Measurements from ENCODE around the gene CAMKMT. TPM values are rescaled to one million over a fixed set of nuclear protein-coding genes. Genes with fewer than 3 reads are reported as not detected.

CAMKMT gene
- 17.2 TPM for polyA plus RNA-seq (2013, experiment 1 of 2)
- 17.2 TPM for polyA plus RNA-seq (2013, experiment 2 of 2)

- peak; percentile 98 for DNase-seq (ENCODE audit: low spot score)
- Histone ChIP-seq H3K9me3 (replicated peaks in 1 of 2; ENCODE audit: control insufficient read depth in 2 of 2, insufficient read depth in 1 of 2, low read depth in 1 of 2, low read length in 2 of 2) (no peaks in the 10 kb centered on the region), H3K4me1 (ENCODE audit: control insufficient read depth in 2 of 2, insufficient read depth in 1 of 2, low read depth in 1 of 2, low read length in 2 of 2) (peaks cover 0 to 5% of the 10 kb centered on the region in 2 donors), H3K4me2 (ENCODE audit: insufficient read depth, low read length, poor library complexity, severe bottlenecking) (peak within 1 kb of the TSS; percentile 84), H2AFZ (ENCODE audit: low read length) (peak within 1 kb of the TSS; percentile 93), H3K79me1 (ENCODE audit: low read depth, low read length) (no peaks in the 10 kb centered on the region), H3K27ac (replicated peaks; ENCODE audit: low read length) (peak within 1 kb of the TSS; percentile 78), H3K4ac (ENCODE audit: low read length) (no peak within 1 kb of the TSS), H3K14ac (ENCODE audit: low read length) (no peak within 1 kb of the TSS), H2BK12ac (ENCODE audit: low read length) (no peak within 1 kb of the TSS), H4K91ac (ENCODE audit: low read depth, low read length, poor library complexity) (no peak within 1 kb of the TSS), H3K27me3 (ENCODE audit: control insufficient read depth in 3 of 3, insufficient read depth in 3 of 3, low read depth in 1 of 3, low read length in 3 of 3) (no peaks in the 10 kb centered on the region), H3K4me3 (ENCODE audit: low read length in 2 of 2) (peak within 1 kb of the TSS; percentile 83 to 91), H3K18ac (ENCODE audit: low read length) (peak within 1 kb of the TSS; percentile 96), H3K9ac (ENCODE audit: low read depth, low read length, poor library complexity) (peak within 1 kb of the TSS; percentile 83), H2BK5ac (ENCODE audit: low read length) (peak within 1 kb of the TSS; percentile 96), H2BK15ac (ENCODE audit: low read length) (no peak within 1 kb of the TSS), H4K8ac (ENCODE audit: low read depth, low read length) (no peak within 1 kb of the TSS), H3K23ac (ENCODE audit: low read depth, low read length, poor library complexity) (peak within 1 kb of the TSS; percentile 92), H2AK5ac (ENCODE audit: low read depth, low read length) (no peak within 1 kb of the TSS), H3K36me3 (replicated peaks in 1 of 2; ENCODE audit: control insufficient read depth in 2 of 2, insufficient read depth in 2 of 2, low read length in 2 of 2) (peaks cover 0 to 24% of the 10 kb centered on the region in 2 donors), H2BK120ac (ENCODE audit: low read depth, low read length) (peak within 1 kb of the TSS; percentile 87)
- WGBS, 2 donors (ENCODE audit: extremely low coverage in 2 of 2, insufficient read length in 2 of 2, insufficient replicate concordance in 1 of 2), result no CpG with 5 or more reads among the region's 57 CpGs
Measured at GRCh38 chr2:44361330-44362206, at the start of gene CAMKMT, which contains the start of gene PREPL. Gene CAMKMT (plus strand): TSS chr2:44361947. Gene PREPL (minus strand): TSS chr2:44361494. CDS start chr2:44346342, 15,152 bp downstream.

GRCh38 chr2:44314362-44314761 lies 47.4 kb upstream of the CAMKMT start:
- no peaks in the 10 kb centered on the region for H3K79me1 ChIP-seq (ENCODE audit: low read depth, low read length)
- no peak overlapping the region for H3K9ac ChIP-seq (ENCODE audit: low read depth, low read length, poor library complexity)
- H3K14ac ChIP-seq (ENCODE audit: low read length), result no peak overlapping the region
- H3K4me1 ChIP-seq (ENCODE audit: control insufficient read depth in 2 of 2, insufficient read depth in 1 of 2, low read depth in 1 of 2, low read length in 2 of 2), result peaks cover 0 to 2% of the 10 kb centered on the region in 2 donors
- no peak overlapping the region for H3K23ac ChIP-seq (ENCODE audit: low read depth, low read length, poor library complexity)
- H4K8ac ChIP-seq (ENCODE audit: low read depth, low read length), result no peak overlapping the region
- no peak overlapping the region for H2BK12ac ChIP-seq (ENCODE audit: low read length)
- no peak overlapping the region for H4K91ac ChIP-seq (ENCODE audit: low read depth, low read length, poor library complexity)
- no peak overlapping the region for H3K27ac ChIP-seq (replicated peaks; ENCODE audit: low read length)
- no peak for DNase-seq (ENCODE audit: low spot score)
- no peaks in the 10 kb centered on the region for H3K27me3 ChIP-seq (ENCODE audit: control insufficient read depth in 3 of 3, insufficient read depth in 3 of 3, low read depth in 1 of 3, low read length in 3 of 3)
- no peak overlapping the region for H3K4me2 ChIP-seq (ENCODE audit: insufficient read depth, low read length, poor library complexity, severe bottlenecking)
- no peak overlapping the region for H3K4ac ChIP-seq (ENCODE audit: low read length)
- H2AFZ ChIP-seq (ENCODE audit: low read length), result no peak overlapping the region
- H2BK120ac ChIP-seq (ENCODE audit: low read depth, low read length), result no peak overlapping the region
- no peak overlapping the region for H2BK15ac ChIP-seq (ENCODE audit: low read length)
- H3K9me3 ChIP-seq (replicated peaks in 1 of 2; ENCODE audit: control insufficient read depth in 2 of 2, insufficient read depth in 1 of 2, low read depth in 1 of 2, low read length in 2 of 2), result peaks cover 7 to 27% of the 10 kb centered on the region in 2 donors
- H3K36me3 ChIP-seq (replicated peaks in 1 of 2; ENCODE audit: control insufficient read depth in 2 of 2, insufficient read depth in 2 of 2, low read length in 2 of 2), result peaks cover 8 to 91% of the 10 kb centered on the region in 2 donors
- no peak overlapping the region for H2BK5ac ChIP-seq (ENCODE audit: low read length)
- no peak overlapping the region for H2AK5ac ChIP-seq (ENCODE audit: low read depth, low read length)
- H3K18ac ChIP-seq (ENCODE audit: low read length), result no peak overlapping the region
- H3K4me3 ChIP-seq (ENCODE audit: low read length in 2 of 2), result no peak overlapping the region

- Histone ChIP-seq H2AK5ac (ENCODE audit: low read depth, low read length) (no peak overlapping the region), H3K79me1 (ENCODE audit: low read depth, low read length) (no peaks in the 10 kb centered on the region), H2AFZ (ENCODE audit: low read length) (no peak overlapping the region), H2BK120ac (ENCODE audit: low read depth, low read length) (no peak overlapping the region), H3K9ac (ENCODE audit: low read depth, low read length, poor library complexity) (no peak overlapping the region), H3K4me1 (ENCODE audit: control insufficient read depth in 2 of 2, insufficient read depth in 1 of 2, low read depth in 1 of 2, low read length in 2 of 2) (peaks cover 0 to 2% of the 10 kb centered on the region in 2 donors), H3K27me3 (ENCODE audit: control insufficient read depth in 3 of 3, insufficient read depth in 3 of 3, low read depth in 1 of 3, low read length in 3 of 3) (no peaks in the 10 kb centered on the region), H3K14ac (ENCODE audit: low read length) (no peak overlapping the region), H3K27ac (replicated peaks; ENCODE audit: low read length) (no peak overlapping the region), H3K36me3 (replicated peaks in 1 of 2; ENCODE audit: control insufficient read depth in 2 of 2, insufficient read depth in 2 of 2, low read length in 2 of 2) (peaks cover 12 to 98% of the 10 kb centered on the region in 2 donors), H4K91ac (ENCODE audit: low read depth, low read length, poor library complexity) (no peak overlapping the region), H2BK12ac (ENCODE audit: low read length) (no peak overlapping the region), H2BK5ac (ENCODE audit: low read length) (no peak overlapping the region), H3K4ac (ENCODE audit: low read length) (no peak overlapping the region), H3K4me3 (ENCODE audit: low read length in 2 of 2) (no peak overlapping the region), H2BK15ac (ENCODE audit: low read length) (no peak overlapping the region), H3K9me3 (replicated peaks in 1 of 2; ENCODE audit: control insufficient read depth in 2 of 2, insufficient read depth in 1 of 2, low read depth in 1 of 2, low read length in 2 of 2) (peaks cover 0 to 11% of the 10 kb centered on the region in 2 donors), H4K8ac (ENCODE audit: low read depth, low read length) (no peak overlapping the region), H3K4me2 (ENCODE audit: insufficient read depth, low read length, poor library complexity, severe bottlenecking) (no peak overlapping the region), H3K23ac (ENCODE audit: low read depth, low read length, poor library complexity) (no peak overlapping the region), H3K18ac (ENCODE audit: low read length) (no peak overlapping the region)
- DNase-seq (ENCODE audit: low spot score), result no peak
Measured at GRCh38 chr2:44315945-44316344, 45.8 kb upstream of the CAMKMT start.

- no peak overlapping the region for H3K27ac ChIP-seq (replicated peaks; ENCODE audit: low read length)
- H3K4ac ChIP-seq (ENCODE audit: low read length), result no peak overlapping the region
- no peak overlapping the region for H2BK15ac ChIP-seq (ENCODE audit: low read length)
- H3K9me3 ChIP-seq (replicated peaks in 1 of 2; ENCODE audit: control insufficient read depth in 2 of 2, insufficient read depth in 1 of 2, low read depth in 1 of 2, low read length in 2 of 2), result no peaks in the 10 kb centered on the region
- no peak overlapping the region for H3K14ac ChIP-seq (ENCODE audit: low read length)
- peaks cover 2% of the 10 kb centered on the region for H3K79me1 ChIP-seq (ENCODE audit: low read depth, low read length)
- H2BK5ac ChIP-seq (ENCODE audit: low read length), result no peak overlapping the region
- H3K27me3 ChIP-seq (ENCODE audit: control insufficient read depth in 3 of 3, insufficient read depth in 3 of 3, low read depth in 1 of 3, low read length in 3 of 3), result no peaks in the 10 kb centered on the region
- no peak overlapping the region for H2AFZ ChIP-seq (ENCODE audit: low read length)
- H3K4me3 ChIP-seq (ENCODE audit: low read length in 2 of 2), result no peak overlapping the region
- H3K23ac ChIP-seq (ENCODE audit: low read depth, low read length, poor library complexity), result no peak overlapping the region
- H3K9ac ChIP-seq (ENCODE audit: low read depth, low read length, poor library complexity), result no peak overlapping the region
- no peak overlapping the region for H3K4me2 ChIP-seq (ENCODE audit: insufficient read depth, low read length, poor library complexity, severe bottlenecking)
- no peak overlapping the region for H2BK120ac ChIP-seq (ENCODE audit: low read depth, low read length)
- peaks cover 0 to 1% of the 10 kb centered on the region in 2 donors for H3K4me1 ChIP-seq (ENCODE audit: control insufficient read depth in 2 of 2, insufficient read depth in 1 of 2, low read depth in 1 of 2, low read length in 2 of 2)
- no CpG with 5 or more reads among the region's 1 CpG for WGBS, 2 donors (ENCODE audit: extremely low coverage in 2 of 2, insufficient read length in 2 of 2, insufficient replicate concordance in 1 of 2)
- no peak overlapping the region for H4K8ac ChIP-seq (ENCODE audit: low read depth, low read length)
- DNase-seq (ENCODE audit: low spot score), result no peak
- H4K91ac ChIP-seq (ENCODE audit: low read depth, low read length, poor library complexity), result no peak overlapping the region
- H2BK12ac ChIP-seq (ENCODE audit: low read length), result no peak overlapping the region
- no peak overlapping the region for H2AK5ac ChIP-seq (ENCODE audit: low read depth, low read length)
- H3K36me3 ChIP-seq (replicated peaks in 1 of 2; ENCODE audit: control insufficient read depth in 2 of 2, insufficient read depth in 2 of 2, low read length in 2 of 2), result peaks cover 13 to 99% of the 10 kb centered on the region in 2 donors
- H3K18ac ChIP-seq (ENCODE audit: low read length), result no peak overlapping the region
Measured at GRCh38 chr2:44320832-44321231, 40.9 kb upstream of the CAMKMT start.
